NT2/D1 (cell line): ENCODE results near the gene ERCC8.
"Not testable (repeated sequence)": the region's sequence is repeated elsewhere in the genome, so short reads cannot be mapped to it uniquely, and the experiment has no call there.

Experiments
- DNase-seq: peaks from one replicate; pipeline ENCODE4 v3.0.0-alpha.2; 2011; ENCODE audit warnings: low read depth, low spot score
- H3K27me3 ChIP-seq: 2 replicates; pipeline ENCODE4 v1.6.0; 2011; ENCODE audit warnings: mild to moderate bottlenecking; ENCODE audit not compliant: insufficient read length, insufficient read depth
- H3K36me3 ChIP-seq: 2 replicates; pipeline ENCODE4 v1.6.1; 2011; ENCODE audit warnings: mild to moderate bottlenecking, low read length, mixed read lengths; ENCODE audit not compliant: insufficient read depth, insufficient read length
- H3K4me1 ChIP-seq: 2 replicates; pipeline ENCODE4 v1.5.1; 2011; ENCODE audit not compliant: insufficient read depth, insufficient read length
- H3K4me3 ChIP-seq: 2 replicates; pipeline ENCODE4 v1.5.1; 2011; ENCODE audit warnings: low read depth; ENCODE audit not compliant: insufficient read length
- H3K9ac ChIP-seq: 2 replicates; pipeline ENCODE4 v1.6.0; 2011; ENCODE audit warnings: low read depth; ENCODE audit not compliant: insufficient read length
- H3K9me3 ChIP-seq: 2 replicates; pipeline ENCODE4 v1.5.1; 2011; ENCODE audit warnings: mild to moderate bottlenecking, low read length; ENCODE audit not compliant: insufficient read depth
- SUZ12 ChIP-seq: IDR thresholded peaks from 2 replicates; pipeline ENCODE4 v1.6.1; 2011; ENCODE audit not compliant: insufficient read length, insufficient read depth; ENCODE audit errors: extremely low read depth
- YY1 ChIP-seq: IDR thresholded peaks from 2 replicates; pipeline ENCODE4 v1.6.1; 2011; ENCODE audit not compliant: insufficient read length, insufficient read depth
- ZNF274 ChIP-seq: IDR thresholded peaks from 2 replicates; pipeline ENCODE4 v1.6.1; 2011; ENCODE audit warnings: mild to moderate bottlenecking, low read depth, low read length

The ERCC8 gene

DNA sequence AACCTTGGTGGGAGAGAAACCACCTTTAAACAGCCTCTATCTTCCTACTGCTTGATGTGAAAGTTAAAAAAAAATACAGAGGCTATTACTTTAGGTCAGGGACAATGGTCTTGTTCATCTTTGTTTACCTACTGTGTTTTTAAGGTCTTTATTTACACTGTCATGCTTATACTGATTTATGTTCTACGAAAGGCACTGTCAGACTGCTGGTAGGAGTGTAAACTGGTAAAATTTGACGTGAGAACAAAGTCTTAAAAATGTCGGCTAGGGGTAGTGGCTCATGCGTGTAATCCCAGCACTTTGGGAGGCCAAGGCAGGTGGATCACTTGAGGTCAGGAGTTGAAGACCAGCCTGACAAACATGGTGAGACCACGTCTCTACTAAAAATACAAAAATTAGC, 58.7 kb downstream of the ERCC8 start:
- H3K9ac ChIP-seq, result no peak overlapping the region
- H3K4me3 ChIP-seq, result no peak overlapping the region
- no peaks in the 10 kb centered on the region for H3K4me1 ChIP-seq
- no peaks in the 10 kb centered on the region for H3K27me3 ChIP-seq
- DNase-seq, result no peak
- peaks cover 6% of the 10 kb centered on the region for H3K36me3 ChIP-seq
- H3K9me3 ChIP-seq, result peaks cover 12% of the 10 kb centered on the region; the same call in 1 of the 2 replicates
- TF ChIP-seq ZNF274, result no peak
- no peak for TF ChIP-seq SUZ12
- TF ChIP-seq YY1, result no peak

DNA sequence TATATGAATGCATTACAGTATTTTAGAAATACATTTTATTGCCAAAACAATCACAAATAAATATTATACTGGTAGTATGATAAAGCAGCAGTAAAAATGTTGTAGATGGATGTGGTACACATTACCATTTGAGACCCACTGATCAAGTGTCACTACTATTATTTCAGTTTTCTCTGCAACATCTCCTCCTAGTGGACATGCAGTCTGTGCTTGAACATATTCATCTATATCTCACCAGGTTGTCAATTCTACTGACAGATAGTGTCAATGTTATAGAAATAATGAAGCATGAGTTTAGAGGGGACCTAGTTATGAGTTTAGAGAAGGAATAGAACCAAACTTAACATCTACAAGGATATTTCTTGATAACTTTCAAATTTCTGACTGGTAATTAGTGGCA, 61.6 kb downstream of the ERCC8 start:
- no peak for DNase-seq
- H3K27me3 ChIP-seq, result no peaks in the 10 kb centered on the region
- peaks cover 2% of the 10 kb centered on the region for H3K36me3 ChIP-seq
- H3K9me3 ChIP-seq, result peaks cover 17% of the 10 kb centered on the region; the same call in 1 of the 2 replicates
- no peak overlapping the region for H3K9ac ChIP-seq
- H3K4me3 ChIP-seq, result no peak overlapping the region
- TF ChIP-seq SUZ12, result no peak
- TF ChIP-seq YY1, result no peak
- no peak for TF ChIP-seq ZNF274
- H3K4me1 ChIP-seq, result no peaks in the 10 kb centered on the region

DNA sequence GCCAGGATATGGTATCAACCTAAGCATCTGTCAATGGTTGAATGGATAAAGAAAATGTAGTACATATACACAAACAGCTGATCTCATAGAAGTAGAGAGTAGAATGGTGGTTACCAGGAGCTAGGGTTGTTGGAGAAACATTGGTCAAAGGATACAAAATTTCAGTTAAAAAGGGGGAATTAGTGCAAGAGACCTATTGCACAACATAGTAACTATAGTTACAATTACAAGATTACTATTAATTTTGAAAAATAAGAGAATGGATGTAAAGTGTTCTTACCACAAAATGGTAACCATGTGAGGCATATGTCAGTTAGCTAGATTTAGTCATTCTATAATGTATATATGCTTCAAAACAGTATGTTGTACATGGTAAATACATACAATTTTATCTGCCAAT, 72.0 kb downstream of the ERCC8 start:
- no peaks in the 10 kb centered on the region for H3K36me3 ChIP-seq
- H3K4me3 ChIP-seq, result no peak overlapping the region
- H3K9ac ChIP-seq, result no peak overlapping the region
- H3K9me3 ChIP-seq, result peaks cover 9% of the 10 kb centered on the region; the same call in 1 of the 2 replicates
- no peak for DNase-seq
- no peaks in the 10 kb centered on the region for H3K4me1 ChIP-seq
- H3K27me3 ChIP-seq, result no peaks in the 10 kb centered on the region
- TF ChIP-seq ZNF274, result no peak
- no peak for TF ChIP-seq YY1
- TF ChIP-seq SUZ12, result no peak

DNA sequence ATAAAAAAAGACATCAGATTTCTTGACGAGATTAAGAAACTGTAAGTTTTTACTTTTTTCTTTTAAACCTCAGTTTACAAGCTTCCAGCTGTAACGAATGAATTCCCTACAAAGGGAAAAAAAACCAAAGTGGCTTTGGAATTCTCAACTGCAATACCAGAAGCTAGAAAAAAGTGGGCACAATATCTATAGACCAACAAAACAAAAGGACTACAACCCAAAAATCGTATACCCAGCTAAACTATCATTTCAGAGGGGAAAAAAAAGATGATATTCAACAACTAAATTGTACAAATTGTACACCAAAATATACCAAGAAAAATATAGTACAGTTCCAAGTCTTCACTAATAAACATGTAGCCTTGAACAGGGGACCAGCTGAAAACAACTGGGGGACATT, 74.0 kb downstream of the ERCC8 start:
- peaks cover 9% of the 10 kb centered on the region; the same call in 1 of the 2 replicates for H3K9me3 ChIP-seq
- TF ChIP-seq SUZ12 (no peak), ZNF274 (no peak), YY1 (no peak)
- no peaks in the 10 kb centered on the region for H3K4me1 ChIP-seq
- no peaks in the 10 kb centered on the region for H3K36me3 ChIP-seq
- H3K9ac ChIP-seq, result no peak overlapping the region
- DNase-seq, result no peak
- no peak overlapping the region for H3K4me3 ChIP-seq
- H3K27me3 ChIP-seq, result no peaks in the 10 kb centered on the region

DNA sequence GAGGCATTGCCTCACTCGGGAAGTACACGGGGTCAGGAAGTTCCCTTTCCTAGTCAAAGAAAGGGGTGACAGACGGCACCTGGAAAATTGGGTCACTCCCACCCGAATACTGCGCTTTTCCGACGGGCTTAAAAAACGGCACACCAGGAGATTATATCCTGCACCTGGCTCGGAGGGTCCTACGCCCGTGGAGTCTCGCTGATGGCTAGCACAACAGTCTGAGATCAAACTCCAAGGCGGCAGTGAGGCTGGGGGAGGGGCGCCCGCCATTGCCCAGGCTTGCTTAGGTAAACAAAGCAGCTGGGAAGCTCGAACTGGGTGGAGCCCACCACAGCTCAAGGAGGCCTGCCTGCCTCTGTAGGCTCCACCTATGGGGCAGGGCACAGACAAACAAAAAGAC, 84.3 kb downstream of the ERCC8 start:
- not testable (repeated sequence) for H3K36me3 ChIP-seq, H3K9ac ChIP-seq, H3K27me3 ChIP-seq, H3K9me3 ChIP-seq, H3K4me3 ChIP-seq, DNase-seq, H3K4me1 ChIP-seq

DNA sequence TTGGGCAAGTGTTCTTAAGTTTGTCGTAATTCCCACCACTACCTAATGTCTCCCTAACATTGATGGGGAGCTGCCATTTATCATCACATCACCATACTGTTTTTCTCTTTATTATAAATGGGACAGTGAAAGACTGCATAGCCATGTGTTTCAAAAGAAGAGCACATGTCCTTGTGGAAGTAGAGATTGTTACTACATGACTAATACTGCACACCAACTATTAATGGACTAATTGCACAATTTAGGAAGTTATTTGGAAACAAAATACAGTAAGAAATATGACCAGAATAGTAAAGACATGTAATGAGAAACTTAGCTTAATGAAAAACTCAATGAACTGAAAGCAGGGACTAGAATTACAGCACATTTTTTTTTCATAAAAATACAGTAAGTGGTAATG, 88.8 kb downstream of the ERCC8 start:
- no peak for TF ChIP-seq YY1
- no peak for TF ChIP-seq SUZ12
- no peak for TF ChIP-seq ZNF274
- Histone ChIP-seq H3K36me3 (no peaks in the 10 kb centered on the region), H3K4me3 (no peak overlapping the region), H3K9me3 (no peaks in the 10 kb centered on the region; the same call in 1 of the 2 replicates), H3K9ac (no peak overlapping the region), H3K27me3 (no peaks in the 10 kb centered on the region), H3K4me1 (no peaks in the 10 kb centered on the region)
- DNase-seq, result no peak

DNA sequence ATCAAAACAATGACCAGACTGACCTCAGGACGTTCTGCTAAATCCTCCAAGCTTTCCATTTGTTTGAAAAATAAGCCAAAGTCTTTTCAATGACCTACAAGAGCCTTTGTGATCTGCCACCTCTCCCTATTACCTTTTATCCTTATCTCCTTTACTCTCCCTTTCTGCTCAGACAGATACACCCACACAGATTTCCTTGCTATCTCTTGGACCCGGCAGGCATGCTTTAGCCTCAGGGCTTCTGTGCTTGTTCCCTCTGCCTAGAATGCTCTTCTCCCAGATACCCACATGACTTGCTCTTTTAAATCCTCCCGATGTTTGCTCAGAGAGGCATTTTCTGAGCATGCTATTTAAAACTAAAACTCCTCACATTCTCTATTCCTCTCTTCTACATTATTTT, 91.9 kb downstream of the ERCC8 start:
- H3K4me3 ChIP-seq, result no peak overlapping the region
- no peaks in the 10 kb centered on the region for H3K36me3 ChIP-seq
- no peak overlapping the region for H3K9ac ChIP-seq
- H3K4me1 ChIP-seq, result no peaks in the 10 kb centered on the region
- no peaks in the 10 kb centered on the region for H3K9me3 ChIP-seq
- TF ChIP-seq SUZ12 (no peak), ZNF274 (no peak), YY1 (no peak)
- DNase-seq, result no peak
- H3K27me3 ChIP-seq, result no peaks in the 10 kb centered on the region

DNA sequence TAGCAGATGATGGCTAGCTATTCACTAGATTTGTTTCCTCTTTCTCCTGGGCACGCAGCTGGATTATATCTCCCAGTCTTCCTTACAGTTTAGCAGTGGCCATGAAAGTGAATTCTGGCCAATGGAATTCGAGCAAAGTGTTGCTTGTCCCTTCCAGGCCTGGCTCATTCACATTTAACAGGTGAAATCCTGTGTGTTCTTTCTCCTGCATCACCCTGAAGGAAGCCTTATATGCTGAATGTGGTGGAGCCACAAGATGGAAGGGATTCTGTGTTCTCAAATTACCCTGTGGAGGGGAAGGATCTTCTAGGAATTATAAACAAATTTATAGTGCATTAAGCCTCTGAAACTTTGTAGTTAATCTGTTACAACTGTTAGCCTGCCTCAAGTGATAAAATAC, 92.6 kb downstream of the ERCC8 start:
- DNase-seq, result no peak
- Histone ChIP-seq H3K4me1 (no peaks in the 10 kb centered on the region), H3K9me3 (no peaks in the 10 kb centered on the region), H3K27me3 (no peaks in the 10 kb centered on the region), H3K9ac (no peak overlapping the region), H3K4me3 (no peak overlapping the region), H3K36me3 (no peaks in the 10 kb centered on the region)
- no peak for TF ChIP-seq YY1
- TF ChIP-seq SUZ12, result no peak
